Muscle of arm (tissue), 12 donors: ENCODE data around the gene SERTAD1. TPM values are rescaled to one million over a fixed set of nuclear protein-coding genes. Genes with fewer than 3 reads are reported as not detected.
"Not testable (repeated sequence)": the region's sequence is repeated elsewhere in the genome, so short reads cannot be mapped to it uniquely, and the experiment has no call there.

Experiments
- DNase-seq: peaks from one replicate; pipeline ENCODE4 v3.0.0-alpha.2; 2013
- polyA plus RNA-seq, 12 donors: library from polyadenylated mRNA; unstranded; fragments of 120-200 nt; gene quantifications; one replicate each; pipeline ENCODE4 v1.2.1, GENCODE V29; 2013; ENCODE audit not compliant: insufficient read length in 12 of 12

Gene SERTAD1
- polyA plus RNA-seq, 12 donors = 3.6 to 8.2 (median 5.0) TPM; not detected in 2

DNA sequence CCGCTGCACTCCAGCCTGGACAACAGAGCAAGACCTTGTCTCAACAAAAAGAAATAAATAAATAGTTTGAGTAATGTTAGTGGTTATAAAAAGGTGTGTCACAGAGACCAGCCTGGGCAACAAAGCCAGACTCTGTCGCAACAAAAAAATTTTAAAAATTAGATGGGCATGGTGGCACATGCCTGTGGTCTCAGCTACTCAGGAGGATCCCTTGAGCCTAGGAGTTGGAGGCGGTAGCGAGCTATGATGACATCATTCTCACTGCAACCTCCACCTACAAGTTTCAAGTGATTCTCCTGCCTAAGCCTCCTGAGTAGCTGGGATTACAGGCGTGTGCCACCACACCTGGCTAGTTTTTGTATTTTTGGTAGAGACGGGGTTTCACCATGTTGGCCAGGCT, 28.2 kb upstream of the SERTAD1 start:
- not testable (repeated sequence) for DNase-seq

DNA sequence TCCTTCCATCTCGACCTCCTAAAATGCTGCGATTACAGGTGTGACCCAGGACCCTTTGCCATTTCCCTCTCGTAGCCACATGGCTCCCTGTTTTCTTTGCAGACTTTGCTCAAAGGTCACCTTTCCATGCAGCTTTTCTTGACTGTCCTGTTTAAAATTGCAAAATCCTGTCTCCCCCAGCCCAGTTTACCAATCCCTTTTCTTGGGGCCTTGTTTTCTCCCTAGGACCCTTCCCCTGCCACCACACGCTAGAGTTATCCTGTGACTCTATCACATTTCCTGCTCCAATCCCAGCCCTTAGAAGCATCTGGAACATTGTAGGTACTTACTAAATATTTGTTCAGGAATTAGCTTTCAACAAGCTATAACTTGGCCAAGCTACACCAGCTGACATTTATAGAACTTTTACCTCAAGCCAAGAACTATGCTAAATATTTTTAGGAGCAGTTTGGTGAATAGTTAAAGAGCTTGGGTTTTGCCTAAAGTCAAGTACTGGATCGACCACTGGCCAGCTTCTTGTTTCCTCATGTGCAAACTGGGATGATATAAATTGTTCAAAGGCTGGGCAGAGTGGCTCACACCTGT, 27.5 kb upstream of the SERTAD1 start:
- no peak for DNase-seq

DNA sequence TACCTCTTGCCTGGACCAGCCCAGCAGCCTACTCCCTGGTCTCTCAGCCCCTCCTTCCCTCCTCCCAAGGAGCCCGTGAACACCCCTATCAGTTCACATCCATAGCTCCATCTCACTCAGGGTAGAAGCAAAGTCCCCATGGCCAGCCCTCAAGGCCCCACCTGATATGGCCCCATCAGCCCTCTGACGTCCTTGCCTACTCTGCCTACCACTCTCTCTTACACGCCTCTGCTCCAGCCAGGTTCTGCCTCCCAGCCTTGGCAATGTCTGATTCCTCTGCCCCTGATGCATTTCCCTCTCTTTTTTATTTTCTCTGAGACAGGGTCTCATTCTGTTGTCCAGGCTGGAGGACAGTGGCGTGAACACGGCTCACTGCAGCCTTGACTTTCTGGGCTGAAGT, 26.2 kb upstream of the SERTAD1 start:
- no peak for DNase-seq

DNA sequence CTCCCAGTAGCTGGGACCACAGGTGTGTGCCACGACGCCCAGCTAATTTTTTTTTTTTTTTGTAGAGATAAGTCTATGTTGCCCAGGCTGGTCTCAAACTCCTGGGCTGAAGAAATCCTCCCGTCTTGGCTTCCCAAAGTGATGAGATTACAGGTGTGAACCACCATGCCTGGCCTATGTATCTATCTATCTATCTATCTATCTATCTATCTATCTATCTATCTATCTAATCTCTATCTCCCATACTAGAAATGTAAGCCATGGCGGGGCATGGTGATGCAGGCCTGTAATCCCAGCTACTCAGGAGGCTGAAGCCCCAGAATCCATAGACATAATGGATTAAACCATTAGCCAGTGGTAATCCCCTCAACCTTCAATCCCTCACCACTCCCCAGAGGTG, 24.9 kb upstream of the SERTAD1 start:
- no peak for DNase-seq

DNA sequence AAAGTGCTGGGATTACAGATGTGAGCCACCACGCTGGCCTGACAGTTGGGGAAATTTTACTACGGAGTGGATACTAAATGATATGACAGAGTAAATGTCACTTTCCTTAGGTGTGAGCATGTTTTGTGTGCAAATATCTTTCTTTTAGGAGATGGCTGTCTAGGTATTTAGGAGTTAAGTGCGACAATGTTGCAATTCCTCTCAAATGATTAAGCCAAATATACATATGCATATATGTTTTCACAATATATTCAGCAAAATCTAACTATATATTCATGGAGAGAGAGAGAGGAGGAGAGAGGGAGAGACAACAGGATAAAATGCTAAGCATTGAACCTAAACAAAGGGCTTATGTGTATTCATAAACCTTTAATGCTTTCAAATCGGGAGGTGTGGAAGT, 23.7 kb upstream of the SERTAD1 start:
- no peak for DNase-seq

DNA sequence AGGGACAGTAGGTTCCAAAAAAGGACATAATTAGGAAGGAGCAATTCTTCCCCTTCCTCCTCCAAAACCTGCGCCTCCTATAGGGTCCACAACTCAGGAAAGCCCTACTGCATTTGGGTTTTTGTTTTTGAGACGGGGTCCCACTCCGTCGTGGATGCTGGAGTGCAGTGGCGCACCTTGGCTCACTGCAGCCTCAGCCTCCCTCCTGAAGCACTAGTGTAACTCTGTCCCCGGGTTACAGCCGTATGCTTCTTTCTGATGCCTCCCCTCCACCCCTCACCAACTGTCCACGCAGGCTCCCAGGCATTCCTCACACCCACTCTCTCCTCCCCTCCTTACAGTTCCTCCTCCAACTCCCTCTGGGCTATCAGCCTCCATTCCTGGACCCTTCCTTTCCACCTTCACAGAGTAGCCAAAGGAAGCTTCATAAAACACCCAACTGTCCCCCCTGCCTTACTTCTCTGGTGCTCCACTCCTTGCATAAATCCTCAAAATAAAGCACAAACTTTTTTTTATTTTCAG, 20.5 kb upstream of the SERTAD1 start:
- DNase-seq = no peak

DNA sequence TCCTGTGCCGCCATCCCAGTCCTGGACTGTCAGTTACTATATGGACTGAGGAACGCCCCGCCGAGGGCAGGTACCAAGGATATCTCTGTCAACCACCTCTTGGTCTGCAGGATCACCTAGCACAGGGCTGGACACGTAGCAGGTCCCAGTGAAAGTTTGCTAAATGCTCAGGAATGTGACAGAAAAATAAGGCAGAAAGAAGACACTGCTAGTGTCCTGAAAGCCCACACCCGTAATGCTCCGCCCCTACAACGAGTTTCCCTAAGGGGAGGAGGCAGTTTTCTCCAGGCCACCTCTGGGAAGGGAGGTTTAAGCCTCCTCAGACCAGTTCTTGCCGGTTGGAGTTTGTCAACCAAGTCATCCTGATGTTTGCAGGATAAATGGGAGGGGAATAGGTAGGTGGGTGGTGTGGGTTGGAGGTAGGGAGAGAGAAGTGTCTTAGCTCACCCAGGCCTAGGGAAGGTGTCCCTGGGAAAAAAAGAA, 20.0 kb upstream of the SERTAD1 start:
- no peak for DNase-seq

DNA sequence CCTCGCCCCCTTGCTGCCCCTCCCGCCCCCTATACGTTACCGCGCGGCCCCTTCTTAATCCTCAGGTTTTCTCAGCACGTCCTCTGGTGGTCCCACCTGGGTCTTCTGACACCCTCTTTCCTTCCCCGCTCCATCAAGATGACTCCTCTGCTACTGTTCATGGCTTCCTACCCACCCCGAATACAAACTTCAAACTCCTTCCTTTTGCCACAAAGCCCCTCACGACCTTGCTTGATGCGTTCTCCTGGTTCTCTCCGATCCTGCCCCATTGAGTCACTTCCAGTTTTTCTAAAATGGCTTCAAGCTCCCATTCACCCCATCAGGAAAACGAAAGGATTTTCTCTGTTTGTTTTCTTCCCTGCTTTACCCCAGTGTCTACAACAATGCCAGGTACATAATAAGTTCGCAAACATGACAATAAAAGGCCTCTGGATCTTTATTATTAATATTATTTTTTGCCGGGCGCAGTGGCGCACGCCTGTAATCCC, 19.1 kb upstream of the SERTAD1 start:
- DNase-seq = no peak

DNA sequence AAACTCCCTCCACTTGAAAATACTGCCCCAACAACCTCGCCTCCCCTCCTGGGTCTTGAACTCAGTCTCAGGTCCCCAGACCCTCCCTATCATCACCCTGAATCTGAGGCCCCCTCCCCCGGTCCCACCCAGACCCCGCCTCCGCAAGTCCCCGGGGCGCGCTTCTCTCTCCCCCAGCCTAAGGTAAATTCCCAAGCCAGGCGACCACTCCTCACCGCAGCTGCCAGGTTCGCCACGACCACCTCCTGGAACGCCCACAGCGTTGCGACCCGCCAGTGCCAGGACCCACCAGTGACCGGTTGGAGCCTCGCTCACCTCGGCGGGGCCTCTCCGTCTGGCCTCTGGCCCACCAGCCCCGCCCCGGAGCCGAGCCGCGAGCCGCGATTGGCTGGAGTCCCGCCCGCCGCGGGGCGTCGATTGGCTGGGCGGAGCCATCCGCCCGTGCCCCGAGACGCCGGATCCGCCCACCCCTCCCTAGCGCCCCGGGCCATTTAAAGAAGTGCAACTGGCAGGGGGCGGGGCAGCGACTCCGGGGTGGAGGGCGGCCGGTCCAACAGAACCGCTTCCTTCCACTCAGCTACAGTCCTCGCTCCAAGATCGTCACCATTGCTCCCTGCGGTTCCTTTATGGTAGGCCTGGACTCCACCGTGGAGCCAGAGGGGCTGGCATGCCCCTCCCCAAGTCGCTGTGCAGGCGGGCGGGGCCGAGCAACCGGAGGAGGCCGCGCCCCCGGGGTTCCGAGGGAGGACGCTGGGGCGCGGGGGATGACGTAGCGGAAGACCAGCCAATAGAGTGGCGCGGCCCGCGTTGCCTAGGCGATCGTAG, 18.4 kb upstream of the SERTAD1 start, which contains the start of gene SERTAD3:
SERTAD3 (minus strand) TSS at position 336 of the 825 bp plus-strand sequence. CDS start 2,255 bp downstream, outside the sequence.
- DNase-seq = peak; percentile 96

DNA sequence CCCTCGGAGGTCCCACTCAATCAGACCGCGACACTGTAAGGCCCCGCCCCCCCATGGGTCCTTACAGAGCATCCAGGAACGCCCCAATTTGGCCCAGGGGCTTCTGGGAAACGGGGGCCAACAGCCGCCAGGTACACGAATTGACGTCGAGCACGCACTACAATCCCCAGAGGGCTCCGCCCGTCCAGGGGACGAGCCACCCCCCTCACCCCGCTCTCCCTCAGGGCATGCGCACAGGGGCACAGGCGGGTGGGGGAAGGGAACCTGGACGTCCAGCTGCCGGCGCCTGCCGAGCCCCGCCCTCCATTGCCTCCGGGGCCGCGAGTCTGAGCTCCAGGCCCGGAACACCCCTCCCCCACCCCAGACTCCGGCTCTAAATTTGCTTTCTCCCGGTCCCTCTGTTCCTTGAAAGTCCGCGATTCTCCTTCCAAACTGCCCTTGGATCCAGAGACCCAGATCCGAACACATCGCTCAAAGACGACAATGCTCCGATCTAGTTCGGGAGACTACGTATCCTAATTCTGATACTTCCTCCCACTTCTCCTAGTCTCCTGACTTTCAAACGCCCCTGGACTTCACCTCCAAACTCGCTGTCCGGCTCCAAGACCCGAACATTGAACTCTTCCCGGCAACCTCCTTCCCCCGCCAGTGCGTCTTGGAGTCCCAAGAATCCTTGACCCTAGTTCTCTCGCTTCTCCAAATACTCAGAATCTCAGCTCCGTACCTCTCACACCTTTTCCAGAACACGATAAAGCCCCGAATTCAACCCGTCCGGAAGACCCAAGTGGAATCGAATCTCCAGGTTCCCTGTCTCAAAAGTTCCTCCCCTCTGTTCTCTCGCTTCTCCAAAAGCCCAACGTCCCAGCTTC, 17.6 kb upstream of the SERTAD1 start:
- peak; percentile 99 for DNase-seq

DNA sequence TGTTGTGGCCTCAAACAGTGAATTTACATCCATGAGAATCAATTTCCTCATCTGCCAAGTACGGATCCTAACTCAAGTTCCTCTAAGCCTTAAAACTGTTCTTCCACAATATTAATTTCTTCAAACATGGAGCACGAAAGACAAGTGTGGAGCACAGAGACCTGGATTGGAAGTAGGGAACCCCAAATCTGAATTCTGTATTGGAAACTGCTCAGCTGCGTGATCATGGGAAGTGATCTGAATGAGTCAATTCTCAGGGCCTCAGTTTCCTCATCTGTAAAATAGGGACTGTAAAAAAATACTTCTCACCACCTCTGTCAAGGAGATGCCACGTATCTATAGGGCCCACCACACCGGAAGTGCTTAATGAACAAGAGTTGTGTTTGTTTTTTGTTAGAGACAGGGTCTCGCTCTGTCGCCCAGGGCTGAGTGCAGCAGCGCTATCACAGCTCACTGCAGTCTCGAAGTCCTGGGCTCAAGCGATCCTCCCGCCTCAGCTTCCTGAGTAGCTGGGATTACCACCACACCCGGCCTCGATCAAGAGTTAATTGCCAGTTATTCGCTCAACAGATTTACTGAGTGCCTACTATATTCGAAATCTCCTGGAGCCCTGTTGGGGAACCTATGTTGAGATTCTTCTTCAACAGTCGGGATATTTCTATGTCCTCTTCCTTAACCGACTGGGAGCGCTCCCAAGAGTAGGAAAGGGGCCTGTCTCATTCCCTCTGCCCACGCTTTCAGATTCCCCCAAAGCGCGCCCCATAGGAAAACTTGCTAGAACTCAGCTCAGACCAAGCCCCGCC, 16.7 kb upstream of the SERTAD1 start:
- DNase-seq = no peak

DNA sequence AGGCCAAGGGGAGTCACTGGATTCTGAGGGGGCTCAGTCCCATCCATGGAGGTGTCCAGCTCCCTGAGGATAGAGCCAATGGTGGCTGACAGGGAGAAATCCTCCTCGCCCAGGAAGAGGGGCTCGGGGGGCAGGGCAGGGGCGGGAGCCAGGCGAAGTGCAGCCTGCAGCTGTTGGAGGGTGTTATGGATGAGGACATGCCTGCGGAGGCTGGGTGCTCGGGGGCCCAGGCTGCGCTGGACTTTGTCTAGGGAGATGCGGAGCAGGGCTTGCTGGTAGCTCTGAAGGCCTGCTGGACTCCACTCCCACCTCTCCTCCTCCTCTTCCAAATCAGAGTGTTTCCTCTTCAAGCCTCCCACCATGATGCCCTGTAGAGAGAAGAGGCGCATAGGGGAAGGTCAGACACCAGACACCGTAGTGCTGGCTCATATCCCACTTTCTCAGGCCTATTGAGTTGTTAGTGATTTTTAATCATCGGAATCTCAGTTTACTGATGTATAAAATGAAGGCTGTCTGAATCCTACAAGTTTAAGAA, 16.0 kb upstream of the SERTAD1 start:
- DNase-seq = no peak

DNA sequence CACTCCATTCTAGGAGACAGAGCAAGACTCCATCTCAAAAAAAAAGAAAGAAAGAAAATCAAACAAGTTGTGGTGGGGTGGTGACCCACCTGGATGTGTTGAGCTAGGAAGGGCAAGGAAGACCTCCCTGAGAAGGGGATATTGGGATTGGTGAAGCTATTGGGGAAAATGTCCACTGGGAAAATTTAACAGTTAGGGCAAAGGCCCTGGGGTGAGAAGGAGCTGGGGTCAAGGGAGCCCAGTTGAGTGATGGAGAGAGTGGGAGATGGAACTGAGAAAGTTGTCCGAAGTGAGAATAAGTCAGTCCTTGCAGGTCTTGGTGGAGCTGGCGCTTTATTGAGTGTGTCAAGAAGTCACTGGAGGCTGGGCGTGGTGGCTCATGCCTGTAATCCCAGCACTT, 12.5 kb upstream of the SERTAD1 start:
- no peak for DNase-seq

DNA sequence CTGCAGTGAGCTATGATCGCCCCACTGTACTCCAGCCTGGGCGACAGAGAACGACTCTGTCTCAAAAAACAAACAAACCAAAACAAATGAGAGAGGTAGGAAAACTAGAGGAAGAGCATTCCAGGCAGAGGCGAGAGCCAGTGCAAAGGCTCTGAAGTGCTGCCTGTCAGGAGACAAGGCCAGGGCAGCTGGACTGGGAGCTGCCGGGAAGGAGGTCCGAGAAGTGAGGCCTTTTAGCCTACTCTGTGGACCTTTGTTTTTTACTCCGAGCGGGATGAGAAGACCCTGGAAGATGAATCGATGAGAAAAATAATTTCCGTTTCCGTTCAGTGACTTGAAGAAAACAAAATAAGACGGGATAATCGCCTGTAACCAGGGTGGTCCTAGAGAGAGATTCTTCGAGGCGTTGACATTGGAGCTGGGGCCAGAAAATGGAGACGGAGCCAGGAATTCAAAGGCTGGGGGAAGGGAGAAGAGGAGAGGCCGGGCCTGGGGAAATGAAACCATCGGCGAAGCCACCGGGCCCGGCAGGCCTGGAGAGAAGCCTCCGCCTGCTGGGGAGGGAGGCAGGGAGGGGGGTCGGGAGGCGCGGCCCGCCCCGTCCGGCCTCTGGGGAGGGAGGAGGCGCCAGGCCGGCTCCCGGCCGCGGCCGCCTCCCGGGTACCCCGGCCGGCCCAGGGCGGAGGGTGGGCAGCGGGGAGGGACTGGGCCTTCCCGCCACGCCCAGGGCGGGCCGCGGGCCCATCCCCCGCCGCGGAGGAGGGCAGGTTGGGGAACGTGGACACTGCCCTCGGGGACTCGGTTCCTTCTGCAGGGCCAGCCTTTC, 7.8 kb upstream of the SERTAD1 start:
- DNase-seq = peak; percentile 94

DNA sequence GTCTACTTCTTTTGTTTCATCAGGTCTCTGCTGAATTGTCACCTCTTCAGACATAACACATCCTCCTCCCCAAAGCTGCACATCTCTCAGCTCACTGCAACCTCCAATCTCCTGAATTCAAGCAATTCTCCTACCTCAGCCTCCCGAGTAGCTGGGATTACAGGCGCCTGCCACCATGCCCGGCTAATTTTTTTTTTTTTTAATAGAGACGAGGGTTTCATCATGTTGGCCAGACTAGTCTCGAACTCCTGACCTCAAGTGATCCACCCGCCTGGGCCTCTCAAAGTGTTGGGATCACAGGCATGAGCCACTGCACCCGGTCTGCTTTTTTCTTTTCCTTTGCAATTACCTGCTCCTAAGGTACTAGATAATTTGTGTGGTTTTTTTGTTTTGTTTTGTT, 7.0 kb upstream of the SERTAD1 start:
- DNase-seq = not testable (repeated sequence)

DNA sequence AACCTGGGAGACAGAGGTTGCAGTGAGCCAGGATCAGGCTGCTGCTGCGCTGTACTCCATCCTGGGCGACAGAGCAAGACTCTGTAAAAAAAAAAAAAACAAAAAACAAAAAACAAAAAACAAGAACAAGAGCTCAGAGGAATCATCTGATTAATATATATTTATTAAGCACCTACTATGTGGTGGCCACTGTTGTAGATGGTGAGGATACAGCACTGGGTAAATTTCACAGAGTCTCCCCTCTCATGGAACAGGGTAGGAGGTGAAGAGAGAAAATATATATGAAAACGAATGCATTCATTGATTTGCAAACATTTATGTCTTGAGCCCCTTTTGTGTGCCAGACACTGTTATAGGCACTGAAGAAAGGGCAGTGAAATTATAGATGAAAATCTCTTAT, 5.9 kb upstream of the SERTAD1 start:
- DNase-seq = no peak

DNA sequence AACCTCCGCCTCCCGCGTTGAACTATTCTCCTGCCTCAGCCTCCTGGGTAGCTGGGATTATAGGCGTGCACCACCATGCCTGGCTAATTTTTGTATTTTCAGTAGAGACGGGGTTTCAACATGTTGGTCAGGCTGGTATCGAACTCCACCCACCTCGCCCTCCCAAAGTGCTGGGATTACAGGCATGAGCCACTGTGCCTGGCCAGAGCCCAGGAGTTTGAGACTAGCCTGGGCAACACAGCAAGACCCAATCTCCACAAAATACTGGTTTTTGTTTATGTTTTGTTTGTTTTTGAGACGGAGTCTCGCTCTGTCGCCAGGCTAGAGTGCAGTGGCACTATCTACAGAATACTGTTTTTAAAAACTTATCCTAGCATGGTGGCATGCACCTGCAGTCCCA, 4.5 kb upstream of the SERTAD1 start:
- DNase-seq = not testable (repeated sequence)

DNA sequence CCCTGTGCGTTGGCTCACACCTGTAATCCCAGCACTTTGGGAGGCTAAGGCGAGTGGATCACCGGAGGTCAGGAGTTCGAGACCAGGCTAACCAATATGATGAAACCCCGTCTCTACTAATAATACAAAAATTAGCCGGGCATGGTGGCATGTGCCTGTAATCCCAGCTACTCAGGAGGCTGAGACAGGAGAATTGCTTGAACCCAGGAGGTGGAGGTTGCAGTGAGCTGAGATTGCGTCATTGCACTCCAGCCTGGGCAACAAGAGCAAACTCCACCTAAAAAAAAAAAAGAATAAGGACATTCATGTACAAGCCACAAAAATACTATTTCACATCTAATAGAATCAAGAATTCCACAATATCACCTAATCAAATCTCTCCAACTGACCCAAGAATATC, 2.4 kb upstream of the SERTAD1 start:
- DNase-seq = not testable (repeated sequence)

DNA sequence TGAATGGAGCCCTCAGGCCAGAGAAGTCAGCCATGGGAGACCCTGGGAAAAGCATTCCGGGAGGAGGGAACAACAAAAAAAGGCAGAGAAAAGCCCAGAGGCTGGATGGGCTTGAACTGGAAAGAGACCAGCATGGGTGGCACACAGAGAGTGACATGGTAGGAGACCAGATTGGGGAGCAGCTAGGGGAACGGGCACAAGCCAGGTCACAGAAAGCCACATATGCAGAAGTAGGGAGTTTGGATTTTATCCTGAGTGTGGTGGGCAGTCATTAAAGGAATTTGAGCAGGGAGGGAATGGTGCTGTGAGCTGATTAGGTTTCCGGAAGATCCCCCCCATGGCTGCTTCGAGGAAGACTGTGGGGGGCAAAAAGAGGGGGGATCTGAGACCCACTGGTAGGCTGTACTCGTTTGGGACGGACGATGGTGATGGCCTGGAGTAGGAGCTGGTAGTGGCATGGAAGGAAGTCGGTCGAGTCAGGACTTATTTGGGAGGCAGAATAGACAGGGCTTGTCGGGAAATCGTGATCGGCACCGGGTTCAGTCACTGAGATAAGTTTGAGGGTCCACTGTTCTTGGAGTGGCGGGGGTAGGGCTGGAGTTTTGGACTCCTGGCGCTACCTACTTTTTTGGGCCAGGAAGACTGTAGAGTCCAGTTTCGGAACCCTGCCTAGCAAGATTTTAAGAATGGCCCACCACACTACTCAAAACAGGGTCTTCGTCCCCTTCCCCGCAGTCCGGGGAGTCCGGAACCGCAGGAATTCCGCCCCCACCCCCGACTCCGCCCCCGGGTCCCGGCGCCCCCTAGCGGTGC, 949 bp downstream of the SERTAD1 start:
- peak; percentile 69 for DNase-seq
